Trophoblast cell (in vitro differentiated cells and primary cell): ENCODE results near the gene KIFC3.

Source experiments
- DNase-seq, 2 donors: peaks; one replicate each; pipeline ENCODE4 v3.0.0-alpha.2; 2016
- H2AFZ ChIP-seq: 2 replicates; pipeline ENCODE4 v1.6.1; 2013; ENCODE audit warnings: low read length, moderate library complexity, mild to moderate bottlenecking; ENCODE audit not compliant: insufficient read depth, poor library complexity
- H2AK5ac ChIP-seq: 2 replicates; pipeline ENCODE4 v1.6.1; 2013; ENCODE audit warnings: mild to moderate bottlenecking, low read length
- H2BK120ac ChIP-seq: 2 replicates; pipeline ENCODE4 v1.6.1; 2013; ENCODE audit warnings: low read length, mild to moderate bottlenecking, moderate library complexity; ENCODE audit not compliant: insufficient read depth, poor library complexity
- H2BK12ac ChIP-seq: 2 replicates; pipeline ENCODE4 v1.6.1; 2013; ENCODE audit warnings: mild to moderate bottlenecking, low read length, moderate library complexity
- H2BK5ac ChIP-seq: 2 replicates; pipeline ENCODE4 v1.6.1; 2013; ENCODE audit warnings: low read length, low read depth, moderate library complexity, mild to moderate bottlenecking; ENCODE audit not compliant: poor library complexity
- H3K14ac ChIP-seq: 2 replicates; pipeline ENCODE4 v1.6.1; 2013; ENCODE audit warnings: mild to moderate bottlenecking, low read length
- H3K18ac ChIP-seq: 2 replicates; pipeline ENCODE4 v1.6.1; 2013; ENCODE audit warnings: mild to moderate bottlenecking, low read length
- H3K23ac ChIP-seq: 2 replicates; pipeline ENCODE4 v1.6.1; 2013; ENCODE audit warnings: low read length
- H3K27ac ChIP-seq: 2 replicates; pipeline ENCODE4 v1.5.1; 2013; ENCODE audit warnings: low read depth, mild to moderate bottlenecking, inconsistent platforms, low read length, moderate library complexity
- H3K27me3 ChIP-seq: 2 replicates; pipeline ENCODE4 v1.6.1; 2013; ENCODE audit warnings: inconsistent platforms, mild to moderate bottlenecking, low read length, moderate library complexity; ENCODE audit not compliant: insufficient read depth
- H3K36me3 ChIP-seq, 2 experiments: 1 replicate in 1 of 2; 2 replicates in 1 of 2; pipeline ENCODE4 v1.6.1; 2013; ENCODE audit warnings: low read length in 2 of 2, mild to moderate bottlenecking in 2 of 2, moderate library complexity in 1 of 2; ENCODE audit not compliant: insufficient read depth in 2 of 2, control insufficient read depth in 1 of 2
- H3K4ac ChIP-seq: 2 replicates; pipeline ENCODE4 v1.6.1; 2013; ENCODE audit warnings: low read depth, mild to moderate bottlenecking, low read length, moderate library complexity
- H3K4me1 ChIP-seq, 2 experiments: 1 replicate in 1 of 2; 2 replicates in 1 of 2; pipeline ENCODE4 v1.6.1; 2013; ENCODE audit warnings: low read length in 2 of 2, mild to moderate bottlenecking in 2 of 2, moderate library complexity in 1 of 2; ENCODE audit not compliant: insufficient read depth in 2 of 2, control insufficient read depth in 1 of 2
- H3K4me2 ChIP-seq: 2 replicates; pipeline ENCODE4 v1.6.1; 2013; ENCODE audit warnings: inconsistent platforms, mild to moderate bottlenecking, low read length, moderate library complexity
- H3K4me3 ChIP-seq: 2 replicates; pipeline ENCODE4 v1.5.1; 2013; ENCODE audit warnings: mild to moderate bottlenecking, low read depth, low read length, inconsistent platforms
- H3K79me1 ChIP-seq: one replicate; pipeline ENCODE4 v1.6.1; 2013; ENCODE audit warnings: low read length
- H3K79me2 ChIP-seq: 2 replicates; pipeline ENCODE4 v1.6.1; 2013; ENCODE audit warnings: low read length, mild to moderate bottlenecking; ENCODE audit not compliant: control insufficient read depth, insufficient read depth, poor library complexity
- H3K9ac ChIP-seq: 2 replicates; pipeline ENCODE4 v1.6.1; 2013; ENCODE audit warnings: mild to moderate bottlenecking, low read length
- H3K9me3 ChIP-seq: 2 replicates; pipeline ENCODE4 v1.6.1; 2013; ENCODE audit warnings: low read depth, mild to moderate bottlenecking, control low read depth, inconsistent platforms, low read length; ENCODE audit not compliant: insufficient read depth
- H4K12ac ChIP-seq: 2 replicates; pipeline ENCODE4 v1.6.1; 2013; ENCODE audit warnings: low read depth, mild to moderate bottlenecking, low read length, moderate library complexity
- H4K8ac ChIP-seq: 2 replicates; pipeline ENCODE4 v1.6.1; 2013; ENCODE audit warnings: low read depth, mild to moderate bottlenecking, low read length, moderate library complexity
- H4K91ac ChIP-seq: one replicate; pipeline ENCODE4 v1.6.1; 2013; ENCODE audit warnings: low read depth, mild to moderate bottlenecking, low read length, moderate library complexity
- WGBS: extraction: QIAGEN DNeasy Blood & Tissue Kit; methylation state at CpG from one replicate; pipeline ENCODE4 v1.1.7; 2013; ENCODE audit warnings: missing lambda C conversion rate; ENCODE audit not compliant: insufficient read length, insufficient coverage; ENCODE audit errors: extremely low coverage; 5-methylcytosine and 5-hydroxymethylcytosine counted together

The KIFC3 gene

GRCh38 chr16:57845115-57845514, 42.8 kb upstream of the KIFC3 start:
- Histone ChIP-seq H2BK120ac (no peak overlapping the region), H3K79me1 (peaks cover 7% of the 10 kb centered on the region), H3K36me3 (no peaks in the 10 kb centered on the region), H4K8ac (no peak overlapping the region), H3K4me2 (no peak overlapping the region), H3K9me3 (no peaks in the 10 kb centered on the region), H3K4me1 (peaks cover 17 to 23% of the 10 kb centered on the region in 2 experiments), H3K18ac (no peak overlapping the region), H3K27ac (no peak overlapping the region), H3K9ac (no peak overlapping the region), H2AK5ac (no peak overlapping the region), H2AFZ (no peak overlapping the region), H3K23ac (no peak overlapping the region), H4K12ac (no peak overlapping the region), H3K4me3 (no peak overlapping the region), H2BK5ac (no peak overlapping the region), H3K79me2 (no peaks in the 10 kb centered on the region), H3K14ac (no peak overlapping the region), H4K91ac (no peak overlapping the region), H3K27me3 (no peaks in the 10 kb centered on the region), H3K4ac (no peak overlapping the region), H2BK12ac (no peak overlapping the region)
- no peak for DNase-seq
- no CpG with 5 or more reads among the region's 8 CpGs for WGBS

GRCh38 chr16:57844416-57845030, 42.2 kb upstream of the KIFC3 start:
- Histone ChIP-seq H2BK12ac (no peak overlapping the region), H3K27ac (no peak overlapping the region), H2BK5ac (no peak overlapping the region), H3K14ac (no peak overlapping the region), H3K4me1 (peaks cover 17 to 23% of the 10 kb centered on the region in 2 experiments), H3K4me2 (no peak overlapping the region), H3K36me3 (no peaks in the 10 kb centered on the region), H3K27me3 (no peaks in the 10 kb centered on the region), H2BK120ac (no peak overlapping the region), H4K12ac (no peak overlapping the region), H3K9me3 (no peaks in the 10 kb centered on the region), H3K4me3 (no peak overlapping the region), H4K91ac (no peak overlapping the region), H4K8ac (no peak overlapping the region), H3K23ac (no peak overlapping the region), H3K79me1 (peaks cover 7% of the 10 kb centered on the region), H2AK5ac (no peak overlapping the region), H3K9ac (no peak overlapping the region), H3K18ac (peak overlapping the region; percentile 12), H3K79me2 (no peaks in the 10 kb centered on the region), H2AFZ (no peak overlapping the region), H3K4ac (no peak overlapping the region)
- WGBS: no CpG with 5 or more reads among the region's 10 CpGs
- no peak for DNase-seq

GRCh38 chr16:57843400-57843799, 41.1 kb upstream of the KIFC3 start:
- H3K4me3 ChIP-seq: no peak overlapping the region
- H3K9me3 ChIP-seq: no peaks in the 10 kb centered on the region
- H2AK5ac ChIP-seq: no peak overlapping the region
- peaks cover 7% of the 10 kb centered on the region for H3K79me1 ChIP-seq
- H2AFZ ChIP-seq: no peak overlapping the region
- no peak overlapping the region for H3K4me2 ChIP-seq
- H2BK12ac ChIP-seq: peak overlapping the region; percentile 75
- WGBS: no CpG with 5 or more reads among the region's 1 CpG
- H3K4me1 ChIP-seq: peaks cover 17 to 23% of the 10 kb centered on the region in 2 experiments
- no peak overlapping the region for H2BK5ac ChIP-seq
- H4K8ac ChIP-seq: no peak overlapping the region
- no peak overlapping the region for H3K18ac ChIP-seq
- H3K9ac ChIP-seq: no peak overlapping the region
- H3K79me2 ChIP-seq: no peaks in the 10 kb centered on the region
- no peak overlapping the region for H3K27ac ChIP-seq
- H3K36me3 ChIP-seq: no peaks in the 10 kb centered on the region
- H2BK120ac ChIP-seq: peak overlapping the region; percentile 20
- H3K23ac ChIP-seq: no peak overlapping the region
- peak in 1 of 2 donors; percentile 52 for DNase-seq
- no peak overlapping the region for H4K12ac ChIP-seq
- H4K91ac ChIP-seq: peak overlapping the region; percentile 68
- no peak overlapping the region for H3K4ac ChIP-seq
- H3K14ac ChIP-seq: no peak overlapping the region
- no peaks in the 10 kb centered on the region for H3K27me3 ChIP-seq

- H4K8ac ChIP-seq: no peak overlapping the region
- WGBS: no CpG with 5 or more reads among the region's 5 CpGs
- H3K4me2 ChIP-seq: no peak overlapping the region
- H4K12ac ChIP-seq: no peak overlapping the region
- no peaks in the 10 kb centered on the region for H3K9me3 ChIP-seq
- no peak for DNase-seq
- no peak overlapping the region for H2BK5ac ChIP-seq
- no peak overlapping the region for H3K18ac ChIP-seq
- H4K91ac ChIP-seq: peak overlapping the region; percentile 62
- no peak overlapping the region for H3K9ac ChIP-seq
- no peaks in the 10 kb centered on the region for H3K27me3 ChIP-seq
- no peaks in the 10 kb centered on the region for H3K79me2 ChIP-seq
- H2BK12ac ChIP-seq: no peak overlapping the region
- no peak overlapping the region for H3K23ac ChIP-seq
- no peak overlapping the region for H3K4me3 ChIP-seq
- H3K4ac ChIP-seq: no peak overlapping the region
- no peak overlapping the region for H2AFZ ChIP-seq
- no peaks in the 10 kb centered on the region for H3K36me3 ChIP-seq
- peaks cover 17 to 23% of the 10 kb centered on the region in 2 experiments for H3K4me1 ChIP-seq
- H3K14ac ChIP-seq: no peak overlapping the region
- no peak overlapping the region for H2AK5ac ChIP-seq
- H3K79me1 ChIP-seq: peaks cover 7% of the 10 kb centered on the region
- peak overlapping the region; percentile 85 for H2BK120ac ChIP-seq
- H3K27ac ChIP-seq: peak overlapping the region; percentile 42
Observed at GRCh38 chr16:57842601-57843000, 40.3 kb upstream of the KIFC3 start.
